ENCODE results near the gene SENP3. TPM values are rescaled to one million over a fixed set of nuclear protein-coding genes. Genes with fewer than 3 reads are reported as not detected.
A peak's percentile ranks its signal among the peaks of the same experiment; 100 is the strongest.

Gene SENP3
- total and polyA plus RNA-seq, 2 experiments from 2014 or later = 35.4 to 61.1 TPM

- Histone ChIP-seq H2AFZ (peak overlapping the region; percentile 46), H3K4me3 (peak overlapping the region; percentile 7), H4K20me1 (ENCODE audit: insufficient read depth, poor library complexity, severe bottlenecking) (no peaks in the 10 kb centered on the region), H3K27me3 (no peaks in the 10 kb centered on the region), H3K4me2 (peak overlapping the region; percentile 96), H3K4me1 (ENCODE audit: insufficient read depth) (peaks cover 39% of the 10 kb centered on the region), H3K9me3 (ENCODE audit: low read depth) (no peaks in the 10 kb centered on the region), H3K27ac (peak overlapping the region; percentile 91), H3K79me2 (peaks cover 33% of the 10 kb centered on the region), H3K9me2 (replicated peaks; ENCODE audit: insufficient read depth) (no peaks in the 10 kb centered on the region), H3K36me3 (replicated peaks; ENCODE audit: insufficient read depth, low read depth) (no peaks in the 10 kb centered on the region)
- 26% methylated on average over 22 of the region's 22 CpGs for WGBS (ENCODE audit: low lambda C conversion rate, missing lambda C conversion rate)
- peak; percentile 53 for TF ChIP-seq CTCF (IDR thresholded peaks at IDR 0.05; ENCODE audit: poor library complexity)
- no peak for TF ChIP-seq EZH2phosphoT487 (IDR thresholded peaks at IDR 0.05; ENCODE audit: low read depth, severe bottlenecking, unreplicated experiment)
- TF ChIP-seq EZH2 (IDR thresholded peaks at IDR 0.05; ENCODE audit: borderline replicate concordance) = no peak
- peak; percentile 89 for DNase-seq (ENCODE audit: low spot score)
Observed at GRCh38 chr17:7560172-7561027, 1.3 kb upstream of the SENP3 start.

GRCh38 chr17:7561028-7561575 lies 617 bp upstream of the SENP3 start:
- no peaks in the 10 kb centered on the region for H4K20me1 ChIP-seq (ENCODE audit: insufficient read depth, poor library complexity, severe bottlenecking)
- DNase-seq (ENCODE audit: low spot score) = peak; percentile 96
- peaks cover 40% of the 10 kb centered on the region for H3K79me2 ChIP-seq
- H3K4me2 ChIP-seq = peak overlapping the region; percentile 96
- under 1% methylated on average over 32 of the region's 32 CpGs for WGBS (ENCODE audit: low lambda C conversion rate, missing lambda C conversion rate)
- H3K4me1 ChIP-seq (ENCODE audit: insufficient read depth) = peaks cover 39% of the 10 kb centered on the region
- peak overlapping the region; percentile 96 for H3K4me3 ChIP-seq
- no peaks in the 10 kb centered on the region for H3K9me2 ChIP-seq (replicated peaks; ENCODE audit: insufficient read depth)
- TF ChIP-seq EZH2phosphoT487 (IDR thresholded peaks at IDR 0.05; ENCODE audit: low read depth, severe bottlenecking, unreplicated experiment) = no peak
- TF ChIP-seq CTCF (IDR thresholded peaks at IDR 0.05; ENCODE audit: poor library complexity) = peak; percentile 79
- no peak for TF ChIP-seq EZH2 (IDR thresholded peaks at IDR 0.05; ENCODE audit: borderline replicate concordance)
- peak overlapping the region; percentile 96 for H3K27ac ChIP-seq
- no peaks in the 10 kb centered on the region for H3K27me3 ChIP-seq
- no peaks in the 10 kb centered on the region for H3K9me3 ChIP-seq (ENCODE audit: low read depth)
- H2AFZ ChIP-seq = peak overlapping the region; percentile 97
- no peaks in the 10 kb centered on the region for H3K36me3 ChIP-seq (replicated peaks; ENCODE audit: insufficient read depth, low read depth)

- Histone ChIP-seq H3K27ac (peak overlapping the region; percentile 96), H3K79me2 (peaks cover 50% of the 10 kb centered on the region), H3K27me3 (no peaks in the 10 kb centered on the region), H3K9me3 (ENCODE audit: low read depth) (no peaks in the 10 kb centered on the region), H3K36me3 (replicated peaks; ENCODE audit: insufficient read depth, low read depth) (no peaks in the 10 kb centered on the region), H3K4me1 (ENCODE audit: insufficient read depth) (peaks cover 37% of the 10 kb centered on the region), H2AFZ (peak overlapping the region; percentile 40), H4K20me1 (ENCODE audit: insufficient read depth, poor library complexity, severe bottlenecking) (no peaks in the 10 kb centered on the region), H3K9me2 (replicated peaks; ENCODE audit: insufficient read depth) (no peaks in the 10 kb centered on the region), H3K4me3 (peak overlapping the region; percentile 93), H3K4me2 (peak overlapping the region; percentile 97)
- DNase-seq (ENCODE audit: low spot score) = peak; percentile 54
- 2% methylated on average over 18 of the region's 28 CpGs for WGBS (ENCODE audit: low lambda C conversion rate, missing lambda C conversion rate)
- no peak for TF ChIP-seq CTCF (IDR thresholded peaks at IDR 0.05; ENCODE audit: poor library complexity)
- no peak for TF ChIP-seq EZH2phosphoT487 (IDR thresholded peaks at IDR 0.05; ENCODE audit: low read depth, severe bottlenecking, unreplicated experiment)
- no peak for TF ChIP-seq EZH2 (IDR thresholded peaks at IDR 0.05; ENCODE audit: borderline replicate concordance)
Observed at GRCh38 chr17:7562208-7562605, 488 bp downstream of the SENP3 start.
